PC-3 (cell line): Measurements from ENCODE around the gene KDM4C.

Experiments
- EZH2 ChIP-seq: fragments of 300-600 bp; sonication (generic); IDR thresholded peaks from one replicate; pipeline ENCODE4 v1.6.1; 2017; ENCODE audit warnings: antibody characterized with exemption, mild to moderate bottlenecking, low read length; ENCODE audit not compliant: unreplicated experiment
- TF ChIP-seq, protein P1 (sequence below): fragments of 300-600 bp; sonication (generic); conservative IDR thresholded peaks from 2 replicates; pipeline ENCODE4 v1.5.1; 2017; ENCODE audit warnings: antibody characterized with exemption, low read depth, mild to moderate bottlenecking, low read length

DNA sequence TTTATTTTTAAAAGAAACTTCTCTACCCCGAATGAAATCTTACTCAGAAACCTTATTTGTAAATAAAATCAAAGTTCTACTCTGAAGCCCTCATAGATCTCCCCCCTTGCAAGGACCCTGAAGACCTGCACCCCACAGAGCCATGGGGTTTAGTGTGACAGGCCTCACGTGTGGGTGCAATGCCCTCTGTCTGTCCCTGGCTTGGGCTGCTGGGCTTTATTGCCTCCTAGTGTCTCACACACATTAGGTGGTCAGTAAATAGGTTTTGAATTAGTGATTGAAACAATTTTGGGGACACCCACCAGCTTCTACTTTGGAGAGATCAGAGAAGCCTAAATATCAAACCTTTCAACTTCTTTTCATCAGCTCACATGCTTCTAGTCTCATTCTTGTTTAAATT lies 403.7 kb downstream of the KDM4C start:
- TF ChIP-seq, protein P1, sequence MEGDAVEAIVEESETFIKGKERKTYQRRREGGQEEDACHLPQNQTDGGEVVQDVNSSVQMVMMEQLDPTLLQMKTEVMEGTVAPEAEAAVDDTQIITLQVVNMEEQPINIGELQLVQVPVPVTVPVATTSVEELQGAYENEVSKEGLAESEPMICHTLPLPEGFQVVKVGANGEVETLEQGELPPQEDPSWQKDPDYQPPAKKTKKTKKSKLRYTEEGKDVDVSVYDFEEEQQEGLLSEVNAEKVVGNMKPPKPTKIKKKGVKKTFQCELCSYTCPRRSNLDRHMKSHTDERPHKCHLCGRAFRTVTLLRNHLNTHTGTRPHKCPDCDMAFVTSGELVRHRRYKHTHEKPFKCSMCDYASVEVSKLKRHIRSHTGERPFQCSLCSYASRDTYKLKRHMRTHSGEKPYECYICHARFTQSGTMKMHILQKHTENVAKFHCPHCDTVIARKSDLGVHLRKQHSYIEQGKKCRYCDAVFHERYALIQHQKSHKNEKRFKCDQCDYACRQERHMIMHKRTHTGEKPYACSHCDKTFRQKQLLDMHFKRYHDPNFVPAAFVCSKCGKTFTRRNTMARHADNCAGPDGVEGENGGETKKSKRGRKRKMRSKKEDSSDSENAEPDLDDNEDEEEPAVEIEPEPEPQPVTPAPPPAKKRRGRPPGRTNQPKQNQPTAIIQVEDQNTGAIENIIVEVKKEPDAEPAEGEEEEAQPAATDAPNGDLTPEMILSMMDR, result no peak
- no peak for TF ChIP-seq EZH2
